Fibroblast of lung (primary cell): ENCODE data around the gene FLVCR1.

ENCODE experiments used
- EZH2 ChIP-seq: IDR thresholded peaks from 2 replicates; pipeline ENCODE4 v1.5.1; 2012; ENCODE audit warnings: low read length, control low read depth, mild to moderate bottlenecking; ENCODE audit errors: missing control alignments
- TF ChIP-seq, protein P1 (sequence below), 2 donors: IDR thresholded peaks in 1 of 2; conservative IDR thresholded peaks in 1 of 2; 1 replicate in 1 of 2; 2 replicates in 1 of 2; pipeline ENCODE4 v1.5.1; 2011 to 2012; ENCODE audit warnings: low read length in 2 of 2, control low read depth in 1 of 2, inconsistent platforms in 1 of 2, low read depth in 1 of 2, mild to moderate bottlenecking in 1 of 2

DNA sequence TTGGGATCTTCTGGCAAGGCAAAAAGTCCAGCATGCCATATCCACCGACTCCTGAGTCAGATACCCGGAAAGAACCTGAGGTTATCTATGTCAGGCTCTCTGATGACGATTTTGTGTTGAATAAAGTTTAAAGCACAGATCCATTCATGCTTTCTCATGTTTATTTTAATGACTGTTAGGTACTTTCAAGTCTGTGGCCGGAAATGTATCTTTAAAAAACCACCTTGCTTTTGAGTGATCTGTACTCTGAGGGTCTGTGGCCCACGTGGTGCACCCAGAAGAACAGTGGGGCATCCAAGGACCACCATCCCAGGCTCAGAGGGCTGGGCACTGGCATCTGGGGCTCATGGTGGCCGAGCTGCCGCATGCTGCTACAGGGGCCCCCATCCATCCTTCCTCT is 62.2 kb downstream of the FLVCR1 start:
- TF ChIP-seq, protein P1, sequence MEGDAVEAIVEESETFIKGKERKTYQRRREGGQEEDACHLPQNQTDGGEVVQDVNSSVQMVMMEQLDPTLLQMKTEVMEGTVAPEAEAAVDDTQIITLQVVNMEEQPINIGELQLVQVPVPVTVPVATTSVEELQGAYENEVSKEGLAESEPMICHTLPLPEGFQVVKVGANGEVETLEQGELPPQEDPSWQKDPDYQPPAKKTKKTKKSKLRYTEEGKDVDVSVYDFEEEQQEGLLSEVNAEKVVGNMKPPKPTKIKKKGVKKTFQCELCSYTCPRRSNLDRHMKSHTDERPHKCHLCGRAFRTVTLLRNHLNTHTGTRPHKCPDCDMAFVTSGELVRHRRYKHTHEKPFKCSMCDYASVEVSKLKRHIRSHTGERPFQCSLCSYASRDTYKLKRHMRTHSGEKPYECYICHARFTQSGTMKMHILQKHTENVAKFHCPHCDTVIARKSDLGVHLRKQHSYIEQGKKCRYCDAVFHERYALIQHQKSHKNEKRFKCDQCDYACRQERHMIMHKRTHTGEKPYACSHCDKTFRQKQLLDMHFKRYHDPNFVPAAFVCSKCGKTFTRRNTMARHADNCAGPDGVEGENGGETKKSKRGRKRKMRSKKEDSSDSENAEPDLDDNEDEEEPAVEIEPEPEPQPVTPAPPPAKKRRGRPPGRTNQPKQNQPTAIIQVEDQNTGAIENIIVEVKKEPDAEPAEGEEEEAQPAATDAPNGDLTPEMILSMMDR (conservative IDR thresholded peaks at IDR 0.05 in 1 of 2, IDR thresholded peaks at IDR 0.05 in 1 of 2; ENCODE audit: low read depth in 1 of 2, low read length in 2 of 2), result no peak
- no peak for TF ChIP-seq EZH2
